ENCODE data around the gene SMYD3. TPM values are rescaled to one million over a fixed set of nuclear protein-coding genes. Genes with fewer than 3 reads are reported as not detected.

The SMYD3 gene
- total RNA-seq, 4 donors from 2014 or later = 12.0 to 15.0 (median 13.2) TPM

DNA sequence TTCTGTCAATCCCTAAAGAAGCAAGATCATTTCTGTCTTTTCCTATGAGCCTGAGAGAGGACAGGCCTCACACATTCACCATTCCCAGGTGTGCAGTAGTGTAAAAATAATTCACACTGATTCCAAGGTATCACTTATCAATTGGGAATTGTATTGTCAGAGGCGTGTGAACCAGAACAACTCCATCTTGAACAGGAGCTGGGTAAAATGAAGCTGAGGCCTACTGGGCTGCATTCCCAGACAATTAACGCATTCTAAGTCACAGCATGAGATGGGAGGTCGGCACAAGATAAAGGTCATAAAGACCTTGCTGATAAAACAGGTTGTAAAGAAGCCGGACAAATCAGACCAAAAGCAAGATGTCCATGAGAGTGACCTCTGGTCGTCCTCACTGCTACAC is 239.2 kb downstream of the SMYD3 start:
- no peak overlapping the region for H3K4me3 ChIP-seq
- intact Hi-C loops (cut with DNase I) = no loop called here

DNA sequence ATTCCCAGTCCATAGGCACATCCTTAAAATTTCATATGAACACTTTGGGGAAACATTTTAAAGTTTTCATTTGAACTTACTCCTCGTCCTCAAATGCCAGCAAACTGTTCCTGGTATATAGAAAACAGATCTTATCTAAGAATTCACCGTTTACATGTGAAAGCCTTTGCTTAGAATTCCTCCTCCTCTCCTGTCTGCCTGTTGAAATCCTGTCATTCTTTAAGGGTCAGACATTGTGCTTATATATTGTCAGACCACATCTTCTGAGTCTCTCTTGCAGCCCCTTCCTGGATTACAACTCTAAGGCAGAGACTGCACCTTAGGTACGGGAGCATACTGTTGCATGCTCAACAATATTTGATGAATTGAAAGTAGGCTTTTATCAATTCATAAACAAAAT is 239.7 kb downstream of the SMYD3 start:
- TF ChIP-seq POLR2AphosphoS5 (IDR thresholded peaks at IDR 0.05) (no peak), EP300 (IDR thresholded peaks at IDR 0.05) (no peak), POLR2A (IDR thresholded peaks at IDR 0.05; ENCODE audit: low read depth) (no peak)
- TF ChIP-seq, protein P1, sequence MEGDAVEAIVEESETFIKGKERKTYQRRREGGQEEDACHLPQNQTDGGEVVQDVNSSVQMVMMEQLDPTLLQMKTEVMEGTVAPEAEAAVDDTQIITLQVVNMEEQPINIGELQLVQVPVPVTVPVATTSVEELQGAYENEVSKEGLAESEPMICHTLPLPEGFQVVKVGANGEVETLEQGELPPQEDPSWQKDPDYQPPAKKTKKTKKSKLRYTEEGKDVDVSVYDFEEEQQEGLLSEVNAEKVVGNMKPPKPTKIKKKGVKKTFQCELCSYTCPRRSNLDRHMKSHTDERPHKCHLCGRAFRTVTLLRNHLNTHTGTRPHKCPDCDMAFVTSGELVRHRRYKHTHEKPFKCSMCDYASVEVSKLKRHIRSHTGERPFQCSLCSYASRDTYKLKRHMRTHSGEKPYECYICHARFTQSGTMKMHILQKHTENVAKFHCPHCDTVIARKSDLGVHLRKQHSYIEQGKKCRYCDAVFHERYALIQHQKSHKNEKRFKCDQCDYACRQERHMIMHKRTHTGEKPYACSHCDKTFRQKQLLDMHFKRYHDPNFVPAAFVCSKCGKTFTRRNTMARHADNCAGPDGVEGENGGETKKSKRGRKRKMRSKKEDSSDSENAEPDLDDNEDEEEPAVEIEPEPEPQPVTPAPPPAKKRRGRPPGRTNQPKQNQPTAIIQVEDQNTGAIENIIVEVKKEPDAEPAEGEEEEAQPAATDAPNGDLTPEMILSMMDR (IDR thresholded peaks at IDR 0.05) = no peak
- WGBS = 74% methylated on average over 3 of the region's 3 CpGs
- no peak for DNase-seq (ENCODE audit: extremely low spot score)
- H3K36me3 ChIP-seq = no peaks in the 10 kb centered on the region
- no peak overlapping the region for H3K4me3 ChIP-seq
- no peaks in the 10 kb centered on the region for H3K9me3 ChIP-seq
- no peaks in the 10 kb centered on the region for H3K4me1 ChIP-seq
- intact Hi-C loops (cut with DNase I) = no loop called here
- no peaks in the 10 kb centered on the region for H3K27me3 ChIP-seq
- H3K27ac ChIP-seq (replicated peaks in 1 of 4) = no peak overlapping the region

More for the DNA sequence above, 239.2 kb downstream of the SMYD3 start:
- Histone ChIP-seq H3K4me1 (no peaks in the 10 kb centered on the region), H3K27me3 (no peaks in the 10 kb centered on the region), H3K9me3 (no peaks in the 10 kb centered on the region), H3K36me3 (no peaks in the 10 kb centered on the region), H3K27ac (replicated peaks in 1 of 4) (no peak overlapping the region)
- DNase-seq (ENCODE audit: extremely low spot score) = no peak
- 93% methylated on average over 5 of the region's 5 CpGs for WGBS
- TF ChIP-seq EP300 (IDR thresholded peaks at IDR 0.05) (no peak), POLR2A (IDR thresholded peaks at IDR 0.05; ENCODE audit: low read depth) (no peak)

DNA sequence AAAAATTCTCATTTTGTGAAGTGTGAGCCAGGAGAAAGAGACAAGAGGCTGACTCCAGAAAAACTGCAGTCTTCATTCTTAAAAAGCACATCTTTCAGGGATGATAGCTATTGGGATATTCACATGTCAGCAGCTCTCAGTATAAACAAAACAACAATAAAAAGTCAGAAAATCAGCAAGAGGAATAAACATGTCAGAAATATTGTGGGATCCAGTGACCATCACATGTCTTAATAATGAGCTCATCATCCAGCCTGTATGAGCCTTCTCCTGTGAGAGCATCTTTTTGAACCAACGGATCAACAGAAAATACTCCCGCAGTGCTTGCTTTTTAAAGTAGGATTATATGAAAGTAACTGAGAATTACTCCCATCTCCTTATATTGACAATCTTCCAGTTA is 241.6 kb downstream of the SMYD3 start:
- no peaks in the 10 kb centered on the region for H3K27me3 ChIP-seq
- no peak overlapping the region for H3K4me3 ChIP-seq
- intact Hi-C loops (cut with DNase I) = no loop called here
- no peaks in the 10 kb centered on the region for H3K9me3 ChIP-seq
- DNase-seq (ENCODE audit: extremely low spot score) = no peak
- H3K4me1 ChIP-seq = no peaks in the 10 kb centered on the region
- H3K36me3 ChIP-seq = no peaks in the 10 kb centered on the region
- no peak overlapping the region for H3K27ac ChIP-seq (replicated peaks in 1 of 4)
- 100% methylated on average over 2 of the region's 2 CpGs for WGBS
- TF ChIP-seq EP300 (IDR thresholded peaks at IDR 0.05) (no peak), POLR2A (IDR thresholded peaks at IDR 0.05; ENCODE audit: low read depth) (no peak)
- TF ChIP-seq, protein P1 (IDR thresholded peaks at IDR 0.05) = no peak

DNA sequence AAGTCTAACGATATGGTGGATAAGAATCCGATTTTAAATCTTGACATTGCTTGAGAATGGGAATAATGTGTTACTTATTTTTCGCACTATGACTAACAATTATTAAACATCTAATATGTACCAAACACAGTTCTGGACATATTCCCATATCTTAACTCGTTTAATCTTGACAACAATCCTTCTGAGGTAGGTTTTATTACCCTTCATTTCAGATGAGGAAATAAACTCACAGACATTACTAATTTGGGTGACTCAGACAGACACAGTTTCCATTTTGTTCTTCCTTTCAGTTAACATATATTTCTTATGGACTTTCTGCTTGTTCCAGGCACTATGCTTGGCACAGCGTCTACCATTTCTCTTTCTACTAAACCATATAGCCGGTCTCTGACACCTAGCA is 244.8 kb downstream of the SMYD3 start:
- WGBS = 85% methylated on average over 6 of the region's 6 CpGs
- no peak for DNase-seq (ENCODE audit: extremely low spot score)
- TF ChIP-seq POLR2A (IDR thresholded peaks at IDR 0.05; ENCODE audit: low read depth) (no peak), POLR2AphosphoS5 (IDR thresholded peaks at IDR 0.05) (no peak), EP300 (IDR thresholded peaks at IDR 0.05) (no peak)
- TF ChIP-seq, protein P1 (IDR thresholded peaks at IDR 0.05) = no peak
- H3K36me3 ChIP-seq = no peaks in the 10 kb centered on the region
- H3K27me3 ChIP-seq = no peaks in the 10 kb centered on the region
- H3K27ac ChIP-seq (replicated peaks in 1 of 4) = no peak overlapping the region
- no peaks in the 10 kb centered on the region for H3K4me1 ChIP-seq
- no peaks in the 10 kb centered on the region for H3K9me3 ChIP-seq
- intact Hi-C loops (cut with DNase I) = no loop called here
- H3K4me3 ChIP-seq = no peak overlapping the region

DNA sequence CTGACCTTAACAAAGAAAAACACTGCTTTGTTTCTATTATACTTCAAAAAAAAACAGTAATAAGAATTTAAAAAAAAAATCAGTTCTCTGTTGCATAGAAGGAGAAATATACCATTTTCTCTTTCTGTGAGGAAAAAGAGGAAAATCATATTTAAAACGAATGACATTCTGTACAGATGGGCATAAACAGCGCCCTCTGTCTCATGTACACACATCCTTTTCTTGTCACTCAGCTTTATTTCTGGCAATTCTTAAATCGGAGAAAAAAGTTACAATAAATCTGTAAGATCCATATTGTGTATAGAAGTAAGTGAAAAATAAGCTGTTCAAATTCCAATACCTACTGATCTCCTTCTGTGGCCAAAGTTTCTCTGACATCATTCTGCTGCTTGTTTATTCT is 245.4 kb downstream of the SMYD3 start:
- 85% methylated on average over 3 of the region's 3 CpGs for WGBS
- Histone ChIP-seq H3K4me1 (no peaks in the 10 kb centered on the region), H3K27ac (replicated peaks in 1 of 4) (no peak overlapping the region), H3K9me3 (no peaks in the 10 kb centered on the region), H3K36me3 (no peaks in the 10 kb centered on the region), H3K27me3 (no peaks in the 10 kb centered on the region), H3K4me3 (no peak overlapping the region)
- DNase-seq (ENCODE audit: extremely low spot score) = no peak
- intact Hi-C loops (cut with DNase I) = no loop called here
- TF ChIP-seq, protein P1 (IDR thresholded peaks at IDR 0.05) = no peak
- TF ChIP-seq POLR2AphosphoS5 (IDR thresholded peaks at IDR 0.05) (no peak), POLR2A (IDR thresholded peaks at IDR 0.05; ENCODE audit: low read depth) (no peak), EP300 (IDR thresholded peaks at IDR 0.05) (no peak)
